Activated CD4-positive, CD25-positive, alpha-beta regulatory T cell treated with anti-CD3 and anti-CD28 coated beads, Interleukin-2, amount 50 U/mL, for 16 hours (primary cell): ENCODE data around the gene TP63.
"Not testable (repeated sequence)": the region's sequence is repeated elsewhere in the genome, so short reads cannot be mapped to it uniquely, and the experiment has no call there.

ENCODE experiments used
- DNase-seq: peaks from one replicate; pipeline ENCODE4 v3.0.0-alpha.2; 2020; ENCODE audit warnings: low read depth, low spot score

Gene TP63

DNA sequence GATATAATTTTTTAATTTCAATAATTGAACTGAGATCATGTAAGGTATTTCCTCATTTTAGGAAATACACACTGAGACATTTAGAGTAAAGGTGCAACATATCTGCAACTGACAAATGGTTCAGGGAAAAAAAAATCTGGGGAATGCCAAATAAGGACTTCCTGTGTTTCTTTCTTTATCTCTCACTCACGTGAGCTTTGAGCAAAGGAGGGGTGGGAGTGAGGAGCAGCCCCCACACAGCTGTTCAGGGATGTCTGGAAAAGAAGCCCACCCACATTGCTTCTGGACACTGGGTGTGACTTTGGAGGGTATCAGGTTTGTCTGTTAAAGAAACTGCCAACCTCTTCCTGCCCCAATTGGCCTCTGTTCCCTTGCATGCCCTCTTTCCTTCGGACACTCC lies 5.6 kb upstream of the TP63 start:
- DNase-seq = no peak

DNA sequence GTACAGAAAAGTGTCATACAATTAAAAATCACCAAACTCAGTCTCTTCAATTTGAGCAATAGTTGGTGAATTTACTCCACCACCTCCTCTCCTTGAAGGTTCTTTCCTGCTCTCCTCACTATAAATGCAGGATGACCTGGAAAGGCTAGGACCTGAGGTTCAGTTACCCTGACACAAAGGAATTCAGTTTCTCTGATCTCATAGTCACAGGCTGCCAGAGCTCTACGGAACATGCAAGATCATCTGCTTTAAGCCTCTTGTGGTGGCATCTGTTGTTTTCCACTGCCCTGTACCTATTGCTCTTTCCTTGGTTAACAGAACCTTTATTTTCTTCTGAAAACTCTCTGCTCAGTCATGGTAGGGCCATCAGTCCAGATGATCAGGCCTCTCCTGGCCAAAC lies 4.9 kb upstream of the TP63 start:
- no peak for DNase-seq

DNA sequence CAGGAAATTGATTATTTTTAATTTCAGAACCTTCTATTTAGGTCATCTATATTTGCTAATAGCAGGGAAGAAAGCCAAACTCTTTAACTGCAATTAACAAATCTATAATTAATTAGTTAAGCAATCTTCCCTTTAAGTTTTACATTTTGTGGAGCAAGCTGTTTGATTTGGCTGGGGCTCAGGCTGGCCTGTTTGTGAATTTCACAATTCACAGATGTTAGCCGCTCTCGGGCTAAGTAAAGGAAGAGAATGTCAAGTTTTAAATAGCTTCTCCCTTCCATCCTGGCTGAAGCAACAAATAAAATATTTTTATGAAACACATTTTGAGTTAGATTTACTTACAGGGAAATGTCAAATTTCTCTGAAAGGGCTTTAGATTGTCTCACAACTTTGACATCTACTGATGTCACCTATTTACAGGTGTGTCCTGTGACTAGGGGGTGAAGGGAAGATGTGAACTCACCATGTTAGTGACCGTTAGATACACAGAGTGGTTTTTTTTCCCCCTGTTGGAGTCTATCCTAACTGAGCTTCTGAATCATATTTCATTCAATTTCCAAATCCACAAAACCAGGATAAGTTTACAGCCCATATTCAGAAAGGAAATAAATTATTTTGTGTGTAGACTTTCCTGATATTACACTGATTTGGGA lies 1.3 kb upstream of the TP63 start:
- no peak for DNase-seq

- no peak for DNase-seq
These were observed 319 bp upstream of the TP63 start for GRCh38 chr3:189630767-189631372.

DNA sequence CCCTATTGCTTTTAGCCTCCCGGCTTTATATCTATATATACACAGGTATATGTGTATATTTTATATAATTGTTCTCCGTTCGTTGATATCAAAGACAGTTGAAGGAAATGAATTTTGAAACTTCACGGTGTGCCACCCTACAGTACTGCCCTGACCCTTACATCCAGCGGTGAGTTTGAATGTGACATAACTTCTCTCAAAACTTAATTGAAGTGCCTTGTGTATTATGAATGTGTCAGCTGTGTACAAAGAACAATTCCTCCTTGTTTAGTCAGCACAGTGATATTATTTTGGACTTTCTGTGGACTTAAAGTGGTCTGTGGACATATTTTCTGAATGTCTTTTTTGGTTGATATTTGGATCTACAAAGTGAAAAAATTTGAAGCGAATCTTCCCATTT lies 220 bp downstream of the TP63 start:
- no peak for DNase-seq

DNA sequence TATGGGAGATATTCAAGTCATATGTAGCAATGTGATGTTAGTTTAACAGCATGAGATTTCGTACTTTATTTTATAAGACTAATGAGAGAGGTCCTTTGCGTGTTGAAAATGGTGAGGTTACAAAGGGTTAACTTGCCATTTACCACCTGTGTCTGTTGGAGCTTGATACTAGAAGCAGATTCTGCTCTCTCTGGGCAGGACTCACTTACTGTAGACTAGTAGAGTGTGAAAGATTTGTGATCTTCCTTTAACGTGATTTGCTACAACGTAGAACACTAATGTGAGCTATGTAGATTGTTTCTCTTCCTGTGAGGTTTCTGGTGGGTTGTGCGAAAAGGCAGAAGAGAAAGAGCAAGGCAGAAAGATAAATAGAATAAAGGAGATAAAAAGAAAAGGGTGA lies 1.1 kb downstream of the TP63 start:
- no peak for DNase-seq

- DNase-seq = no peak
These were observed 4.2 kb downstream of the TP63 start for GRCh38 chr3:189635339-189635738.

GRCh38 chr3:189636048-189636447 lies 4.9 kb downstream of the TP63 start:
- no peak for DNase-seq

GRCh38 chr3:189637750-189638149 lies 6.6 kb downstream of the TP63 start:
- DNase-seq = no peak

GRCh38 chr3:189638276-189639031 lies 7.3 kb downstream of the TP63 start:
- no peak for DNase-seq

DNA sequence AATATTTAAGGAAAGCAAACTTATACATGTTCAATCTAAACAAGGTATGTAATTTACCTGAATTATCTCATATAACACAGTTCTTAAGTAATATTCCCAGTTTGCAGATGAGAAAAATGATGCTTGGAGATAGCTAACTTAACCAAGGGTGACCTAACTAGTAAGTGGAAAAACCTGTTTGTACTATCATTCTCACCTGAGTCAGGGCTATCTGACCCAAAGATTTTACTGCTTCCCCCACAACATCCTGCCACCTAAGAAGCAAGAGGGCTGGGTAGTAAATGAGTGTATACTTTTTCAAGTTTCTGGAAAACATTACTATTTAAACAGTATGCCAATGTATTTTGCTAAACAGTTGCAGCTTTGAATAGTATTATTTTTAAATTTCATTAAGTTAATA lies 10.6 kb downstream of the TP63 start:
- DNase-seq = no peak

- no peak for DNase-seq
These were observed 15.8 kb downstream of the TP63 start for GRCh38 chr3:189646853-189647542.

DNA sequence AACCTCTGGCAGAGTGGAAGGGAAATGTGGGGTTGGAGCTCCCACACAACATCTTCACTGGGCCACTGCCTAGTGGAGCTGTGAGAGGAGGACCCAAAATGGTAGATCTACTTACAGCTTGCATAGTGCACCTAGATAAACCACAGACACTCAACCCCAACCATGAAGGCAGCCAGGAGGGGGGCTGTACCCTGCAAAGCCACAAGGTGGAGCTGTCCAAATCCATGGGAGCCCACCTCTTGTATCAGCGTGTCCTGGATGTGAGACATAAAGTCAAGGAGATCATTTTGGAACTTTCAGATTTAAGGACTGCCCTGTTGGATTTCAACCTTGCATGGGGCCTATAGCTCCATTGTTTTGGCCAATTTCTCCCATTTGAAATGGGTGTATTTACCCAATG lies 20.9 kb downstream of the TP63 start:
- DNase-seq = no peak

DNA sequence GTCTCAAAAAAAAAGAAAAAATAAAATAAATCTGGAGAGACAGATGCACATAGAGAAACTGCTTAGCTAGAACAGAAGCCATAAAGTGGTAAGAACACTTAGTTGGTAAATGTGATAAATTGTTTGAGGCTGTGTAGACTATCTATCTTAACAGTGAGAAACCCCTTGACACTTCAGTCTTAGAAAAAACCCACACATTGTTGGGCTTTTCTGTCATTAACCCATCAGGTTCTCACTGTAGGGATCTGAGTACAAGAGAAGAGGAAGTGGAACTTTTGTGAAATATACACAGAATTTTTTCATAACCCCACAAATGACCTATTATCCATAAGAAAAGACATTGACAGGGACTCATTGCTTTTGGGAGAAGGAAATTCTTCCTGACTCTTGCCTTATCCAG lies 24.4 kb downstream of the TP63 start:
- DNase-seq = no peak

- DNase-seq = no peak
These were observed 28.4 kb downstream of the TP63 start for GRCh38 chr3:189659571-189659970.

DNA sequence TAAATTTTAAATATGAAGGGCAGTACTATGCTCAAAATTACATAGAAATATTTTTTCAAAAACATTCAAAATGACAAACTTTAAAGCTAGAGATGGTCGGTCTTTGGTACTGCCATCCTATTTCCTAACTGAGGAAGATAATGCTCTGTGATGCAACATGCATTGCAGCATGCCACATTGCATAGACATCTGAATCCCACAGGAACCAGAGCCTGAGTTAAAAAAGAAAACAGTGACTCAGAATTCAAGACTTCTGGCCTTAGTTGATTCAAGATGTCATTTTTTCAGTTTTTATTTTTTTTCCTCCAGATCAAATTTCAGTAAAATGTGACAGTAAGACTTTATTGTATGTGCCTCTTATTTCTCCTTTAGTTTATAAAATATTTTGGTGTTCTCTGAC lies 33.1 kb downstream of the TP63 start:
- no peak for DNase-seq

- not testable (repeated sequence) for DNase-seq
These were observed 41.2 kb downstream of the TP63 start for GRCh38 chr3:189672346-189672745.

GRCh38 chr3:189673535-189673934 lies 42.3 kb downstream of the TP63 start:
- no peak for DNase-seq

- DNase-seq = no peak
These were observed 43.2 kb downstream of the TP63 start for GRCh38 chr3:189674249-189674913.

GRCh38 chr3:189677667-189678066 lies 46.5 kb downstream of the TP63 start:
- no peak for DNase-seq

DNA sequence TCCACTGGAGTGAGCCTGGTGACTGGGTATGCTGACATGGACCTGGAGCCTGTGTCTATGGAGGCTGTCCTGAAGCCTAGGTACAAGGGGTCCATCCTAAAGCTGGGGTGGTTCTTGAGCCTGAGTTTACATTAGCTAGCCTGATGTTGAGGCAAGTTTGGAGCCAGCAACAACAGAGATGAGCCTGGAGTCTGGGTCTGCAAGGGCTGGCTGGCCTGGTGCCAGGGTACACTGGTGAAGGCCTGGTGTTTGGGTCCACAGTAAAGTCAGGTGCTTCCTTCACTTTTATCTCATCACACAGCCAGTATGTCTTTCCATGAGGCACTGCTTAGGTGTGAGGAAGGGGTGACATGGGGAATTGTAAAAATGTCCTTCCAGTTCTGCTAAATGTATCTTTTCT lies 49.5 kb downstream of the TP63 start:
- no peak for DNase-seq
